ENCODE results near the gene SAMD1.

Gene SAMD1

DNA sequence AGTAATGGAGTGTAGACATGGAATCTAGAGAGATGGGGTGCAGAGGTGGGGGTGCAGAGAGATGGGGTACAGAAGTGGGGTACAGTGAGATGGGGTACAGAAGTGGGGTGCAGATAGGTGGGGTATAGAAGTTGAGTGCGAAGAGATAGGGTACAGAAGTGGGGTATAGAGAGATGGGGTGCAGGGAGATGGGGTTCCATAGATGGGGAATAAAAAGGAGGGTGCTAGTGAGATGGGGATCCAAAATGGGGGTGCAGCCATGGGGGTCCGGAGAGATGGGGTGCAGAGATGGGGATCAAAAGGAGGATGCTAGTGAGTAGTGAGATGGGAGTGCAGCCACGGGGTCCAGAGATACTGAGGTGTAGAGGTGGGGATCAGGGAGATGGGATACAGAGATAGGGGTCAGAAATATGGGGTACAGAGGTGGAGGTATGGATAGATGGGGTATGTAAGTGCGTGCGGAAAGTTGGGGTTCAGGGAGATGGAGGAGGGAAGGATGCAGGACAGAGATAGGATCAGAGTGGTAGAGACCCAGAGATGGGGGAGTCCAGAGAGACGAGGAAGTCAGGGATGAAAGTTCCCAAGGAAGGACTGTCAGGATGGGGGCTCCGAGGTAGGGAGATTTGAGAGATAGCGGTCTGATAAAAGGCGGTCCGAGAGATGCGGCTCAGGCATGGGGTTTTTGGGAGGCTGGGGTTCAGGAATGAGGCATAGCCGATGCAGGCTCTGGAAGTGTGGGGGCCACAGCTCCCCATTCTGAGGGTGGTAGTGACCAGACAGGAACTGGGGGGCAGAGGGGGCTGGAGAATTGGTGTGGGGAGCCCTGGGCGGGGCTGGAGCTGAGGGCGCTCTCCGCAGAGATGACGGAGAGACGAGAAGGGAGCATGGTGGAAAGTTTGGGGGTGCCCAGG is 32.1 kb downstream of the SAMD1 start:
- Histone ChIP-seq H3K4me3 (ENCODE audit: low read depth, low read length) (peak overlapping the region; percentile 38), H3K9me3 (no peaks in the 10 kb centered on the region), H3K27me3 (no peaks in the 10 kb centered on the region), H3K36me3 (no peaks in the 10 kb centered on the region), H3K4me1 (no peaks in the 10 kb centered on the region)
- DNase-seq, result no peak
- TF ChIP-seq, protein P1, sequence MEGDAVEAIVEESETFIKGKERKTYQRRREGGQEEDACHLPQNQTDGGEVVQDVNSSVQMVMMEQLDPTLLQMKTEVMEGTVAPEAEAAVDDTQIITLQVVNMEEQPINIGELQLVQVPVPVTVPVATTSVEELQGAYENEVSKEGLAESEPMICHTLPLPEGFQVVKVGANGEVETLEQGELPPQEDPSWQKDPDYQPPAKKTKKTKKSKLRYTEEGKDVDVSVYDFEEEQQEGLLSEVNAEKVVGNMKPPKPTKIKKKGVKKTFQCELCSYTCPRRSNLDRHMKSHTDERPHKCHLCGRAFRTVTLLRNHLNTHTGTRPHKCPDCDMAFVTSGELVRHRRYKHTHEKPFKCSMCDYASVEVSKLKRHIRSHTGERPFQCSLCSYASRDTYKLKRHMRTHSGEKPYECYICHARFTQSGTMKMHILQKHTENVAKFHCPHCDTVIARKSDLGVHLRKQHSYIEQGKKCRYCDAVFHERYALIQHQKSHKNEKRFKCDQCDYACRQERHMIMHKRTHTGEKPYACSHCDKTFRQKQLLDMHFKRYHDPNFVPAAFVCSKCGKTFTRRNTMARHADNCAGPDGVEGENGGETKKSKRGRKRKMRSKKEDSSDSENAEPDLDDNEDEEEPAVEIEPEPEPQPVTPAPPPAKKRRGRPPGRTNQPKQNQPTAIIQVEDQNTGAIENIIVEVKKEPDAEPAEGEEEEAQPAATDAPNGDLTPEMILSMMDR (IDR thresholded peaks at IDR 0.05; ENCODE audit: low read depth, low read length), result no peak

- no peaks in the 10 kb centered on the region for H3K36me3 ChIP-seq
- H3K4me3 ChIP-seq (ENCODE audit: low read depth, low read length), result peak overlapping the region; percentile 40
- no peaks in the 10 kb centered on the region for H3K9me3 ChIP-seq
- no peaks in the 10 kb centered on the region for H3K27me3 ChIP-seq
- no peak for DNase-seq
- no peaks in the 10 kb centered on the region for H3K4me1 ChIP-seq
- TF ChIP-seq, protein P1 (IDR thresholded peaks at IDR 0.05; ENCODE audit: low read depth, low read length), result no peak
Measured at GRCh38 chr19:14056741-14057356, 33.7 kb downstream of the SAMD1 start.

- H3K9me3 ChIP-seq, result no peaks in the 10 kb centered on the region
- H3K4me3 ChIP-seq (ENCODE audit: low read depth, low read length), result no peak overlapping the region
- H3K36me3 ChIP-seq, result no peaks in the 10 kb centered on the region
- H3K27me3 ChIP-seq, result no peaks in the 10 kb centered on the region
- DNase-seq, result no peak
- TF ChIP-seq, protein P1 (IDR thresholded peaks at IDR 0.05; ENCODE audit: low read depth, low read length), result no peak
- H3K4me1 ChIP-seq, result no peaks in the 10 kb centered on the region
Measured at GRCh38 chr19:14056069-14056666, 34.4 kb downstream of the SAMD1 start.

DNA sequence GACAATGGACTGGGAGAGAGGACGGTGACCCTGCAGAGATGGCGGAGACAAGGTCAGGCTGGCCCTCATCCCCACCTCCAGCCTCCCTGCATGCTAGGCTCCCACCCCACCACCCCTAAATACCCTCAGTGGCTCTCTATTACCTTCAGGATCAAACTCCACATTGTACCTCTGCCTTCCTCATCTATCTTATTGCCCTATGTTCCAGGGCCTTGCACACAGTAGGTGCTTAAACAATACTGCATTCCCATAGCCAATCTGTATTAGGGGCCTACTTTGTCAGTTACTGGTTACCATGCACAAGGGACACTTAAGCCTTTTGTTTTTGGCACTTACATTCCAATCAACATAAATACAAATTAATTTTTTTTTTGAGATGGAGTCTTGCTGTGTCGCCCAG is 35.2 kb downstream of the SAMD1 start:
- Histone ChIP-seq H3K9me3 (no peaks in the 10 kb centered on the region), H3K27me3 (no peaks in the 10 kb centered on the region), H3K4me3 (ENCODE audit: low read depth, low read length) (no peak overlapping the region), H3K36me3 (no peaks in the 10 kb centered on the region), H3K4me1 (no peaks in the 10 kb centered on the region)
- TF ChIP-seq, protein P1 (IDR thresholded peaks at IDR 0.05; ENCODE audit: low read depth, low read length), result no peak
- DNase-seq, result no peak

- no peaks in the 10 kb centered on the region for H3K9me3 ChIP-seq
- no peaks in the 10 kb centered on the region for H3K27me3 ChIP-seq
- TF ChIP-seq, protein P1 (IDR thresholded peaks at IDR 0.05; ENCODE audit: low read depth, low read length), result no peak
- DNase-seq, result no peak
- no peaks in the 10 kb centered on the region for H3K36me3 ChIP-seq
- H3K4me1 ChIP-seq, result no peaks in the 10 kb centered on the region
- H3K4me3 ChIP-seq (ENCODE audit: low read depth, low read length), result no peak overlapping the region
Measured at GRCh38 chr19:14054721-14055120, 35.8 kb downstream of the SAMD1 start.

Data from BE2C (cell line).